Measurements from ENCODE around the gene COX17. TPM values are rescaled to one million over a fixed set of nuclear protein-coding genes. Genes with fewer than 3 reads are reported as not detected.

COX17 gene
- polyA plus RNA-seq, 4 donors, result 41.5 to 65.2 (median 48.0) TPM

GRCh38 chr3:119675188-119675874, 1.9 kb downstream of the COX17 start:
- no peak for DNase-seq (ENCODE audit: low read depth in 4 of 4, low spot score in 2 of 4)

- DNase-seq (ENCODE audit: low read depth in 4 of 4, low spot score in 2 of 4), result no peak
Observed at GRCh38 chr3:119673875-119674274, 3.3 kb downstream of the COX17 start.

GRCh38 chr3:119672776-119673175, 4.4 kb downstream of the COX17 start:
- no peak for DNase-seq (ENCODE audit: low read depth in 4 of 4, low spot score in 2 of 4)

- no peak for DNase-seq (ENCODE audit: low read depth in 4 of 4, low spot score in 2 of 4)
Observed at GRCh38 chr3:119669906-119670570, 7.2 kb downstream of the COX17 start.

- no peak for DNase-seq (ENCODE audit: low read depth in 4 of 4, low spot score in 2 of 4)
Observed at GRCh38 chr3:119665954-119666559, 11.1 kb downstream of the COX17 start.

GRCh38 chr3:119664850-119665379, 12.3 kb downstream of the COX17 start:
- no peak for DNase-seq (ENCODE audit: low read depth in 4 of 4, low spot score in 2 of 4)

GRCh38 chr3:119664370-119664769, 12.8 kb downstream of the COX17 start:
- no peak for DNase-seq (ENCODE audit: low read depth in 4 of 4, low spot score in 2 of 4)

GRCh38 chr3:119663885-119664284, 13.3 kb downstream of the COX17 start:
- no peak for DNase-seq (ENCODE audit: low read depth in 4 of 4, low spot score in 2 of 4)

- no peak for DNase-seq (ENCODE audit: low read depth in 4 of 4, low spot score in 2 of 4)
Observed at GRCh38 chr3:119662604-119663373, 14.4 kb downstream of the COX17 start.

- DNase-seq (ENCODE audit: low read depth in 4 of 4, low spot score in 2 of 4), result no peak
Observed at GRCh38 chr3:119660474-119661440, 16.4 kb downstream of the COX17 start, which contains the start of gene POPDC2. Gene POPDC2, minus strand, starts transcription at chr3:119660589. Its CDS starts 166 bp downstream, at chr3:119660423.

- no peak for DNase-seq (ENCODE audit: low read depth in 4 of 4, low spot score in 2 of 4)
Observed at GRCh38 chr3:119659606-119660291, 17.5 kb downstream of the COX17 start.

GRCh38 chr3:119658994-119659393, 18.2 kb downstream of the COX17 start:
- no peak for DNase-seq (ENCODE audit: low read depth in 4 of 4, low spot score in 2 of 4)

GRCh38 chr3:119657887-119658702, 19.1 kb downstream of the COX17 start:
- DNase-seq (ENCODE audit: low read depth in 4 of 4, low spot score in 2 of 4), result no peak

GRCh38 chr3:119653876-119654275, 23.3 kb downstream of the COX17 start:
- no peak for DNase-seq (ENCODE audit: low read depth in 4 of 4, low spot score in 2 of 4)

- DNase-seq (ENCODE audit: low read depth in 4 of 4, low spot score in 2 of 4), result no peak
Observed at GRCh38 chr3:119652306-119653033, 24.7 kb downstream of the COX17 start.

GRCh38 chr3:119649761-119650160, 27.4 kb downstream of the COX17 start:
- DNase-seq (ENCODE audit: low read depth in 4 of 4, low spot score in 2 of 4), result no peak

- DNase-seq (ENCODE audit: low read depth in 4 of 4, low spot score in 2 of 4), result no peak
Observed at GRCh38 chr3:119647843-119648575, 29.2 kb downstream of the COX17 start.
